ENCODE measurements around the gene DDX5.

Gene DDX5

GRCh38 chr17:64519601-64520000 lies 13.5 kb upstream of the DDX5 start:
- TF ChIP-seq CTCF (IDR thresholded peaks at IDR 0.05; ENCODE audit: extremely low read depth, insufficient read depth, missing control alignments) = no peak
- in situ Hi-C loops (cut with MboI; ENCODE audit: low pct_unique_long_range_greater_than_20kb, low sequenced_read_pairs, unreplicated experiment) = no loop called here
- no peak for DNase-seq (ENCODE audit: low spot score)

GRCh38 chr17:64515829-64516228 lies 9.7 kb upstream of the DDX5 start:
- no peak for DNase-seq (ENCODE audit: low spot score)
- in situ Hi-C loops (cut with MboI; ENCODE audit: low pct_unique_long_range_greater_than_20kb, low sequenced_read_pairs, unreplicated experiment) = no loop called here
- TF ChIP-seq CTCF (IDR thresholded peaks at IDR 0.05; ENCODE audit: extremely low read depth, insufficient read depth, missing control alignments) = no peak

- DNase-seq (ENCODE audit: low spot score) = no peak
- in situ Hi-C loops (cut with MboI; ENCODE audit: low pct_unique_long_range_greater_than_20kb, low sequenced_read_pairs, unreplicated experiment) = no loop called here
- TF ChIP-seq CTCF (IDR thresholded peaks at IDR 0.05; ENCODE audit: extremely low read depth, insufficient read depth, missing control alignments) = no peak
Observed at GRCh38 chr17:64515419-64515818, 9.3 kb upstream of the DDX5 start.

GRCh38 chr17:64509179-64509578 lies 3.1 kb upstream of the DDX5 start:
- in situ Hi-C loops (cut with MboI; ENCODE audit: low pct_unique_long_range_greater_than_20kb, low sequenced_read_pairs, unreplicated experiment) = no loop called here

GRCh38 chr17:64508683-64509082 lies 2.6 kb upstream of the DDX5 start:
- DNase-seq (ENCODE audit: low spot score) = no peak
- no peak for TF ChIP-seq CTCF (IDR thresholded peaks at IDR 0.05; ENCODE audit: extremely low read depth, insufficient read depth, missing control alignments)
- in situ Hi-C loops (cut with MboI; ENCODE audit: low pct_unique_long_range_greater_than_20kb, low sequenced_read_pairs, unreplicated experiment) = no loop called here

More at GRCh38 chr17:64509179-64509578, 3.1 kb upstream of the DDX5 start:
- no peak for TF ChIP-seq CTCF (IDR thresholded peaks at IDR 0.05; ENCODE audit: extremely low read depth, insufficient read depth, missing control alignments)
- no peak for DNase-seq (ENCODE audit: low spot score)

GRCh38 chr17:64507413-64507782 lies 1.3 kb upstream of the DDX5 start:
- DNase-seq (ENCODE audit: low spot score) = peak; percentile 72
- peak; percentile 59 for TF ChIP-seq CTCF (IDR thresholded peaks at IDR 0.05; ENCODE audit: extremely low read depth, insufficient read depth, missing control alignments)
- in situ Hi-C loops (cut with MboI; ENCODE audit: low pct_unique_long_range_greater_than_20kb, low sequenced_read_pairs, unreplicated experiment) = no loop called here
